NCI-H1105 (cell line): ENCODE results near the gene MTHFD2.
"Not testable (repeated sequence)": the region's sequence is repeated elsewhere in the genome, so short reads cannot be mapped to it uniquely, and the experiment has no call there.

Experiments used
- DNase-seq: peaks from one replicate; lab custom pipeline; 2025; lab: John Stamatoyannopoulos, UW

MTHFD2 gene

DNA sequence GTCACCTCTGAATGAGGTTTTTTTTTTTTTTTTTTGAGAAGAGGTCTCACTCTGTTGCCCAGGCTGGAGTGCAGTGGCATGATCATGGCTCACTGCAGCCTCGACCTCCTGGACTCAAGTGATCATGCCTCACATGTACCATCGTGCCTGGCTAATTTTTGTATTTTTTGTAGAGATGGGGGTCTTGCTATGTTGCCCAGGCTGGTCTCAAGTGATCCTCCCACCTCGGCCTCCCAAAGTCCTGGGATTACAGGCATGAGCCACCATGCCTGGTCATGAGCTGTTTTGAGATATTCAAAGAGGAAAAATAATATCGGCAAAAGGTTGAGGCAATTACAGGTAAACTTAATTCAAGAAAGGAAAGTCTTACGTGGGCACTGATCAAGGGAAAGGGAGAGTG, 31.4 kb downstream of the MTHFD2 start:
- not testable (repeated sequence) for DNase-seq

GRCh38 chr2:74232426-74232825, 34.0 kb downstream of the MTHFD2 start:
- no peak for DNase-seq

- no peak for DNase-seq
Observed at GRCh38 chr2:74233648-74234047, 35.2 kb downstream of the MTHFD2 start.

- no peak for DNase-seq
Observed at GRCh38 chr2:74235041-74235440, 36.6 kb downstream of the MTHFD2 start.

- DNase-seq: no peak
Observed at GRCh38 chr2:74238879-74239278, 40.5 kb downstream of the MTHFD2 start.

- no peak for DNase-seq
Observed at GRCh38 chr2:74239346-74239745, 40.9 kb downstream of the MTHFD2 start.

GRCh38 chr2:74242354-74243071, 44.1 kb downstream of the MTHFD2 start:
- no peak for DNase-seq

GRCh38 chr2:74244286-74244685, 45.9 kb downstream of the MTHFD2 start:
- DNase-seq: no peak

- DNase-seq: no peak
Observed at GRCh38 chr2:74246496-74247195, 48.2 kb downstream of the MTHFD2 start.

GRCh38 chr2:74249406-74250122, 51.1 kb downstream of the MTHFD2 start:
- DNase-seq: no peak

DNA sequence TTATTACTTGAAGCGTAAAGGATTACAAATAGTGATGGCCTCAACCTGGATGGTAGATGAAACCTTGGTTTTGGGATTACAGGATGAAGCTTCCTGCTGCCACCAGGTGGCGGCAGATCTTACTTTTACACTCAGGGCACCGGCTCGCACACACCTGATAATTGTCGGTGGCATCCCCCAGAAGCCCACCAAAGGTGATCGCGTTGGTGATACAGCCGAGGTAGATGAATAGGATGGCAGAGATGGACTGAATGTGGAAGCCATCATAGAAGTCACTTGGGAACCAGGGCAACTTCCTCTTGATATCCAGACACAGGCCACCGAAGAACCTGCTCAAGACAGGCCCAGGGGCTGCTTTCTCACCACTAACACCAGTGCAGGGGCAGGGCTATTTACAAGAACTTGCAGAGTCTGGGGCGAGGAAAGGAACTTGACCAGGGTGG, 51.8 kb downstream of the MTHFD2 start:
- DNase-seq: no peak

DNA sequence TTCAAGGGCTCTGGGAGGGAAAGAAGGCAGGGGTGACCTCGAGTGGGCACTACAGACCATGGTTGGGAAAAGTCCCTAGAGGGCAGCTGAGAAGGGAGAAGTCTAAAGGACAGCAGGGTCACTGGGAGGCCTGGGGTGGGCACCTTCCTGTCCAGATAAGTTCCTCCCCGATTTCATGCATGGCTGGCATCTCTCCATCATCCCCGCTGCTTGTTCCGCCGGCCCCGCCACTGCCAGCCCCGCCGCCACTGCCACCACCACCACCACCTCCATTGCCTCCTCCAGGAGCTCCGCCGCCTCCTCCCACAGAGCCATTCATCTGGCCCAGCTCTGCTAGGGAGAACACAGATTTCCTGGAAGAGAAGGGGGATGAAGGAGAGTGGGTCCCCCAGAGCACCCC, 53.6 kb downstream of the MTHFD2 start:
- no peak for DNase-seq

DNA sequence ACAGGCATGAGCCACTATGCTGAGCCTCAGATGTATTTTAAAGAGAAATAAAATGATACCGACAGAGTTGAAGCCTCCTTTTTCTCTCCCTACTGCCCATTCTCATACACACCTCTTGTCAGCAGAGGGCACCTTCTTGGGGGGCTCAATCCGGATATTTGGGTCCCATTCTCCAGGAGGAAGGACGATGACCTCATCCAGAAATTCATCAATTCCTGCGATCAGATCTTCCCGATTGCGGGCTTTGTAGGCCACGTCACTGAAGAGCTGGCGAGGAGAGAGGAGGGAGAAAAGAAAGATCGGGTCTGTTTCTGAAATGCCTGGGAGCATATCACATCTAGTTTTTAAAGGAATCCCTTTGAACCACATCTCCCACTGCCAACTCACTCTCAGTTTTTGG, 54.4 kb downstream of the MTHFD2 start:
- DNase-seq: no peak

DNA sequence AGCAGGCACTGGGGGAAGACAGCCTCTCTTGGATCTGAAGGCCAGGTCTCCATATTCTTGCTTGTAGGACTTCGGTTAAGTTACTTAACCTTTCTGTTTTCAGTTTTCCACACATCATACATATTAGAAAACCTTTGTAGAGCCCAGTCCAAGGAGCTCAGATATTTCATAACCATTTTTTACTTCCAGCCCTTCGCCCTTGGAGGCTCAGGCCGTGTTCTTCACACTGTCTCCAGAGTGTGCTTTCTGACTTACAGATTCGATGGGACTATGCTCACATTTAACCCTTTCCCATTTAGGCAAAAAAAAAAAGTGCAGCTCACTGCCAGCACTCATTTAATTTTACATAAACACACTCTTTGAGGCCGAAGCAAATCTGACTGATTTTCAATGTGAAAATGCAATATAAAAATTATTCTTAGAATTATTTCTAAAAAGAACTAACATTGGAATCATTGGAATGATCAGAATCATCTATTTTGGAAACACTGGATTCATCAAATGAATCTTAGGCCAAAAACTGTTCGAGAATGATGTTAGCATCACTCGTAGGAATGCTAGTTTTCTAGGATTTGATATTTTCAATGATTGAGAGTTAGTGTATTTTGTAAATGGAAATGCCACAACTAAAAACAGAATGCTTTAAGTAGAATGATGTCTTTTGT, 55.0 kb downstream of the MTHFD2 start:
- DNase-seq: no peak

DNA sequence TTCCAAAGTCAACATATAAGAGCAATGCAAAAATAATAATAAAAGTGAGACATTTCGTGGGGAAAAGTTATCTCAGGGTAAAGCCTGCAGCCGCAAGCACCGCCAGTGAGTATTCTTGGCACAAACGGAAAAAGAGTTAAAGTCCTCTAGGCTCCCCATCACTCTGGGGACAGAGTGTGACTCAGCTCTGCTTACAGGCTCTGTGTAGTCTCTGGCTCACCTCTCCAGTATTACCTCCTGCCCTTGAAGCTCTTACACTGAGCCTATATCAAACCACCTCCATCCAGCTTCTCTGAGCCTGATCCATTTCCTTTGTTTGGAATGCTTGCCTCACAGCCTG, 55.5 kb downstream of the MTHFD2 start:
- DNase-seq: no peak

DNA sequence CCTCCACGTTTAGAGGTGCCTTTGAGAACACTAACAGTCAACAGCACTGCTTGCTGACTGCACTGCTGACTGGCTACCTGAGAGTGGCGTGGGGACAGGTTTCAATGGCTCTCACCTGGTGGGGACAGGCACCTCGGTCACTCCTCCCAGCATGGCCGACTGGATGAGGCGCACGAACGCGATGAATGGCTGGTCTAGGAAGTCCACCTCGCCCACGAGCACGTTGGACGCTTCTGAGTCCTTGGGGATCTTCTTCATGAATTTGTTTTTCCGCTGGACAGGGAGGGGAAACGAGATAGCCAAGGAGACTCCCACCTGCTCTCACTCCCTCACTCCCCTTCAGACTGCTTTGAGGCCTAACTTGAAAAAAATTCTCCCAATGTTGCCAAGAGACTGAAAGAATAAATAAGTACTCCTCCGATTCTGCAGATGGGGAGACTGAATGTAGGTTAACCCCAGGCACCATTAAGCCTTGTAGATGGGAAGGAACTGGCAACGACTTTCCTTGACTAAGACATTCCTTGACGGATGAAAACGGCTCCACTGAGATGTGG, 57.3 kb downstream of the MTHFD2 start:
- DNase-seq: no peak

GRCh38 chr2:74259191-74259590, 60.8 kb downstream of the MTHFD2 start:
- DNase-seq: no peak

- no peak for DNase-seq
Observed at GRCh38 chr2:74259733-74260132, 61.3 kb downstream of the MTHFD2 start.

DNA sequence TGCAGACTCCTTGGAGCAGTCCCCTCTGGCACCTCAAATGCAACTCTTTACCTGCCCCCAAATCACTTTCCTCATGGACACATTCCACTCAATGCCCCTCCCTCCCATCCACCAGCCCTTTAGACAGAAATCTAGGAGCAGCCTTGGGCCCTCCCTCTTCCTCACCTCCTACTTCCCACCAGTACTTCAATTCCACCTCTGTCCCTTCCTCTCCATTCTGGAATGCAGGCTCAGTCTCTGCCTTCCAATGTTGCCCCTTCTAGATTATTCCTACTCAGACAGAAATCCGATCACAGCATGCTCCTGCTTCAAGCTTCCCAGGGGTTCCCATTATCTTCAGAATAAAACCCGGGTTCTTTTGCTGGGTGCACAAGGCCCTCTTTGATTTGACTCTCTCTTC, 62.1 kb downstream of the MTHFD2 start:
- no peak for DNase-seq

DNA sequence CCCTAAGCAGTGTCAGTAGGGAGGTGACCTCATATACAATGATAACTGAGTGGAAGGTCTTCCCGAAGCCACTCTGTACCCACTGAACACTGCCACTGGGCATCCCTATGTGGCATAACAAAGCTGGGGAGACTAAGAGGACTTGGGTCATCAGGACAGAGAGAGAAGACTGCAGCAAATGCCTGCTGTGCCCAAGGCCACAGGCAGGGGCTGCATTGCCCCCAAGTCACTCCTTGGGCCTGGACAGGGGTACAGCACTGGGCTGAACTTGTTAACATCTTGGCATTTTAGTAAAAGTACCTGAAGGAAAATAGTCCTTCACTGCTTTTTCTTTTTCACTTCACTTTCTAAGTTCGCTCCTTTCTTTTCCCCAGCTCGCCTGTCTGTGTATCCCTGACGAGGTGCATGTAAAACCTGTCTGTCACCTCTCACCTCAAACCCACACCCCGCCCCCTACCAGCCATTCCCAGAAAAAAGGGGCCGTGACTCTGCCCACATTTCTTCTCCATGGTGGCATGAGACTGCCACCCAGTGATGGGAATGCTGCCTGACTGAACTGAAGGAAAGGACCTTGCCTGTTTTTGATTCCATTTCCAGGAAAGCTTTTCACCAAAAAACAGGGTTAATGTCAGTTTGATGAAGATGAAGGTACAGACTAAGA, 62.9 kb downstream of the MTHFD2 start:
- DNase-seq: peak; percentile 44

GRCh38 chr2:74262681-74263080, 64.3 kb downstream of the MTHFD2 start:
- no peak for DNase-seq

- no peak for DNase-seq
Observed at GRCh38 chr2:74264281-74264680, 65.9 kb downstream of the MTHFD2 start.
